Neural progenitor cell (in vitro differentiated cells): ENCODE measurements around the gene DNAJC18.

Experiments
- EZH2 ChIP-seq: fragments of 200-600 bp; sonication (generic); IDR thresholded peaks from 2 replicates; pipeline ENCODE4 v1.6.1; 2017; ENCODE audit warnings: antibody characterized with exemption, mild to moderate bottlenecking, moderate library complexity
- TF ChIP-seq, protein P1 (sequence below): fragments of 200-600 bp; sonication (generic); IDR thresholded peaks from 2 replicates; pipeline ENCODE4 v1.5.1; 2017; ENCODE audit warnings: antibody characterized with exemption, mild to moderate bottlenecking

DNA sequence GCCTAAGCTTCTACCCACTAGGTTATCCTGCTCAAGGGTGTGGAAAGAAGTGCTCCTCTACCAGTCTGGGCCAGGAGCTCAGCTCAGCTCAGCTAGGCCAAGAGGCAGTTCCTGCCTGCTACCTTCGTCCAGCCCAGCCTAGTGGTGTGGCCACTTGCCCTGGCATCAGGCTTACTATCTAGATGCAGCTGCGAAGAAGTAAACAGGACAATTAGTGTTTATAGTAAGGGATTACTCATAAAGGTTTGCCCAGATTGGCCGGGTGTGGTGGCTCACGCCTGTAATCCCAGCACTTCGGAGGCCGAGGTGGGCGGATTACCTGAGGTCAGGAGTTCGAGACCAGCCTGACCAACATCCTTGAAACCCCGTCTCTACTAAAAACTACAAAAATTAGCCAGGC is 22.7 kb downstream of the DNAJC18 start:
- TF ChIP-seq, protein P1, sequence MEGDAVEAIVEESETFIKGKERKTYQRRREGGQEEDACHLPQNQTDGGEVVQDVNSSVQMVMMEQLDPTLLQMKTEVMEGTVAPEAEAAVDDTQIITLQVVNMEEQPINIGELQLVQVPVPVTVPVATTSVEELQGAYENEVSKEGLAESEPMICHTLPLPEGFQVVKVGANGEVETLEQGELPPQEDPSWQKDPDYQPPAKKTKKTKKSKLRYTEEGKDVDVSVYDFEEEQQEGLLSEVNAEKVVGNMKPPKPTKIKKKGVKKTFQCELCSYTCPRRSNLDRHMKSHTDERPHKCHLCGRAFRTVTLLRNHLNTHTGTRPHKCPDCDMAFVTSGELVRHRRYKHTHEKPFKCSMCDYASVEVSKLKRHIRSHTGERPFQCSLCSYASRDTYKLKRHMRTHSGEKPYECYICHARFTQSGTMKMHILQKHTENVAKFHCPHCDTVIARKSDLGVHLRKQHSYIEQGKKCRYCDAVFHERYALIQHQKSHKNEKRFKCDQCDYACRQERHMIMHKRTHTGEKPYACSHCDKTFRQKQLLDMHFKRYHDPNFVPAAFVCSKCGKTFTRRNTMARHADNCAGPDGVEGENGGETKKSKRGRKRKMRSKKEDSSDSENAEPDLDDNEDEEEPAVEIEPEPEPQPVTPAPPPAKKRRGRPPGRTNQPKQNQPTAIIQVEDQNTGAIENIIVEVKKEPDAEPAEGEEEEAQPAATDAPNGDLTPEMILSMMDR: no peak
- TF ChIP-seq EZH2: no peak
